HG02840 (cell line): ENCODE results near the gene LDHA.

Source experiments
- ATAC-seq: cut with Tn5 transposase; IDR thresholded peaks from one replicate; pipeline ENCODE4 v1.9.1; 2021; ENCODE audit warnings: mild to moderate bottlenecking, moderate library complexity, moderate number of reproducible peaks; ENCODE audit not compliant: unreplicated experiment, low FRiP score

LDHA gene

DNA sequence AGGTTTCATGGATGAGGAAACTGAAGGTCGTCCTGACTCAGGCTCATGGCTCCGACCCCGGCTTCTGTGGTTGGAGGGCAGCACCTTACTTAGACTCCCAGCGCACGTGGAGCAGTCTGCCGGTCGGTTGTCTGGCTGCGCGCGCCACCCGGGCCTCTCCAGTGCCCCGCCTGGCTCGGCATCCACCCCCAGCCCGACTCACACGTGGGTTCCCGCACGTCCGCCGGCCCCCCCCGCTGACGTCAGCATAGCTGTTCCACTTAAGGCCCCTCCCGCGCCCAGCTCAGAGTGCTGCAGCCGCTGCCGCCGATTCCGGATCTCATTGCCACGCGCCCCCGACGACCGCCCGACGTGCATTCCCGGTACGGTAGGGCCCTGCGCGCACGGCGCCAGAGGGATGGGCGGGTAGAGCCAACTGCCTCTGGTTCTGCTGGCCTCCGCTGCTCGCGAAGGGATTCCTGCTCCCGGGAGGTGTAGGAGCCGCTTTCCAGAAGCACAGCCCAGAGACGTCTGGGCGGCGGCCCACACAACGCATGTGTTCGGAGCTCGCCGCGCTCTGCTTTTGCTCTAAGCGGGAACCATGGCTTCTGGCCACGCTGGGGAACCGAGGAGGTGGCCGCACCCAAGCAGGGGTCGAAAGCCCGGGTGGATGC lies at the start of gene LDHA:
Gene LDHA, plus strand, starts transcription at position 289 of the 653 bp plus-strand sequence. CDS start 2,280 bp downstream, outside the sequence.
- peak; percentile 66 for ATAC-seq

DNA sequence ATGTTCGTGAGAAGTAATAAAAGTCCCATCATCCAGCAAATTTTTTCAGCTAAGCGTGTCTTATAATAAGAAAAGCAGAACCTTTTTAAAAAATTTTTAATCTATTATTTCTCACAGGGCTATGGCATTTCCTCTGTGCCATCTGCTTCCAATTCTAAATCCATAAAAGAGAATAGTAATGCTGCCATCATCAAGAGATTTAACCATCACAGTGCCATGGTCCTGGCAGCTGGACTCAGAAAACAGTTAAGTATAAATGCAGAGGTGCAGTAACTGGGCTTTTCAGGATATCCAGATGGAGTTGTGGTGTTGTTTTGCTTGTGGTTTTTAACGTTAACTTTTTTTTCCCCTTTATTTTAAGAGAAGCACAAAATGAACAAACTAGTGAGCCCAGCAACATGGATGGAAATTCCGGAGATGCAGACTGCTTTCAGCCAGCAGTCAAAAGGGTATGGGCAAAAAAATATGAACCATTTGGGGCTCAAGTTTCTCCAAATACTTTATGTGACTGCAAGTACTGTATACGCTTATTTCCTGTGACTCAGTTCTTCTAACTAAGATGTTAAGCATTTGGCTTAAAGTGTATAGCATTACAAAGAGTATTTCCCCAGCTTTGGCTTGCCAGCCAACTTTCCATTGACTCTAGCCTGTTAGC lies 46.8 kb upstream of the LDHA start:
- ATAC-seq: no peak

DNA sequence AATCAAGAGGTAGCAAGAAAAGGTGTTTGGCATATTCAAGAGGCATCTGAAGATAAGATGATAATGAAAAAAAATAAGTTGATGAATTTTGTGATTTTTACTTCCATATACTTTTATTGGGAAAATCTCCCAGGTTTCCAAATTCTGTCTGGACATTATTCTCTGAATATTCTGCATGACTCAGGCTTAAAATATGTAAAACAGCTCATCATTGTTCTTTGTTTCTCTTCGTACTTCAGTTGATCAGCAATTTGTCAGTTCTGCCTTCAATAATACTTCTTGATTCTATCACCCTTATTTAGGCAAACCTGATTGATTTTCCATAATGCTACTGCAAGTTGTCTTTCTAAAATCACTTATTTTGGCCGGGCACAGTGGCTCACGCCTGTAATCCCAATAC lies 41.8 kb upstream of the LDHA start:
- ATAC-seq: no peak

DNA sequence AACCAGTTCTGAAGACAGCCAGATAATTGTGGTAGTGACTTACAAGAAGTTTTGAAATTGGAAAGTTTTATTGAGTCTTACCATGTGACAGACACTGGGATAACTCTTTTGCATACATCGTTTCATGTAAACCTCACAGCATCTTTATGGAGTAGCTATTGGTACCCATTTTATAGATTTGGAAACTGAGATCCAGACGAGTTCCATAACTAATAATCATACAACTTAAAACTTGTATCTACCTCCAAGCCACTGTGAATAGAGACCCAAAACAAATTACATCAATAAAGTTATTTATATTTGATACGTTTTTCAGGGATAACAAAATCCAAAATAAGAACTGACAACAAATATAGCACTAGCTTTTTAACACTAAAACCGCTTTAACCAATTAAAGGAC lies 35.7 kb upstream of the LDHA start:
- no peak for ATAC-seq

DNA sequence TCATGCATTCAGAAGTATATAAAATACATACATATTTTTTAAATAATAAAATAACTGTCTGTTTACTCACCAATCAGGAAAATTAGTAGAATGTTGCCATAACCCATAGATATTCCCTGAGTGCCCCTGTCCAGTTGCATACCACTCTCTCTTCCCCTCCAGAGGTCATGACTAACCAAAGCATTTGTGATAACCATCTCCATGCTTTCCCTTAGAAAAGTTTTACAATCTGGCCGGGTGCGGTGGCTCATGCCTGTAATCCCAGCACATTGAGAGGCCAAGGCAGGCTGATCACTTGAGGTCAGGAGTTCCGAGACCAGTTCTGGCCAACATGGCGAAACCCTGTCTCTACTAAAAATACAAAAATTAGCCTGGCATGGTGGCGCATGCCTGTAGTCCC lies 33.2 kb upstream of the LDHA start:
- no peak for ATAC-seq

DNA sequence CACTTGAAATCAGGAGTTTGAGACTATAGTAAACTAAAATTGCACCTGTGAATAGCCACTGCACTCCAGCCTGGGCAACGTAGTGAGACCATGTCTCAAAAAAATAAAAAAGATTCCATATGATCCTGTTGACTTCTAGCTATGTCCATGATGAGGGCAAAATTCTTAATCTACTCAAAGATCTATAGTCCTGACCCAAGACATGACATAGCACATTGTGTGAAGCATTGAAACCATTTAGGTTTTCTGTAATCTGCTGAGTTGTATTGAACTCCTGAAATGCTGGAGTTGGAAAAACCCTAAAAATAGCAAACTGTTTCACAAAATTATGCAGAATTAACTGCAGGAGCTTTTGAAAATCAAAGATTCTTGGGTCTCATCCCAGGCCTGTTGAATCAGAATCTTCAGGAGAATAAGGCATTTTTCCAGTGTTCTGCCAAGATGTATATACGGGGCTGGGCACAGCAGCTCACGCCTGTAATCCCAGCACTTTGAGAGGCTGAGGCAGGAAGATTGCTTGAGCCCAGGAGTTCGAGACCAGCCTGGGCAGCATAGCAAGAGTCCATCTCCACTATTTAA lies 29.8 kb upstream of the LDHA start:
- no peak for ATAC-seq

DNA sequence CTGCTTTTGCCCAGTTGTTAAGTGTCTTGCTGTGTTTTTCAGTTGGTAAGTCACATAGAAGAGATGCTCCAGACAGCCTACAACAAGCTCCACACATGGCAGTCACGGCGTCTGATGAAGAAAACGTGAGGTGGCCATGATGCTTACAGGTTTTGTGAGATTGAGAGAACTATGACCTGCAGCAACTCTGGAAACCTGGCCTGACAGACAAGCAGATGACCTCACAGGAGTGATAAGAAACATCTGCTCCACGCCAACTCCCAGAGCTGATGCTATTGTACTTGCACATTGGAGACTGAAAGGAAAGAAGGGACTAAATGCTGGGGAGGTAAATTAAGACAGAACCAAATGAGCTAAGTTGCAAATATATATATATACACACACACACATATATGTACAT lies 28.6 kb upstream of the LDHA start:
- no peak for ATAC-seq

DNA sequence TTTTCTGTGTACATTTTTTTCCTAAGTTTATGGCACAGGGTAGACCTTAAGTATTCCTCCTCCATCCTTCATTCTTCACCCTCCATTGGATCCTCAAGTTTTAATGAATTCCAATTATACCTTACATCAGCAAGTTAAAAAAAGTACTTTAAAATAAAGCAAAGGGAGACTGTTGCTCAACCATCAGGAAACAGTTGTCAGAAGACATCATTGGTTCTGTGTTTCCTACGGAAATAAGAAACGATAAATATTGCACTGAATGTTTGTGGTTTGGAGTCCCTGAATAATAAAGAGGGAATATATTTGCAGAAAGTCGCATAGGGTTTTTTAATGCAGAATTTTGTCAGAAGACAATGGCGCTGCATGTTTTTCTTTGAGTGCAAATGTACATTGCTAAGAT lies 28.1 kb upstream of the LDHA start:
- no peak for ATAC-seq

DNA sequence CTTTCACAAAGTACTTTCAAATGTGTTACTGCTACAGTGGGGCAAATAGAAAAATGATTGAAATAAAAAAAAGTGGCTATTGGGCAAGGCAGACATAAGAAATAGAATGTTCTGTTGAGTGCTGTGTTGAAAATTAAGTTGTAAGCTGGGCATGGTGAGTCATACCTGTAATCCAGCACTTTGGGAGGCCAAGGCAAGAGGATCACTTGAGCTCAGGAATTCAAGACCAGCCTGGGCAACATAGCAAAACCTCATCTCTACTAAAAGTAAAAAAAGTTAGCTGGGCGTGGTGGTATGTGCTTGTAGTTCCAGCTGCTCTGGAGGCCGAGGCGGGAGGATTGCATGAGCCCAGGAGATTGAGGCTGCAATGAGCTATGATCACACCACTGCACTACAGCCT lies 26.9 kb upstream of the LDHA start:
- ATAC-seq: no peak

DNA sequence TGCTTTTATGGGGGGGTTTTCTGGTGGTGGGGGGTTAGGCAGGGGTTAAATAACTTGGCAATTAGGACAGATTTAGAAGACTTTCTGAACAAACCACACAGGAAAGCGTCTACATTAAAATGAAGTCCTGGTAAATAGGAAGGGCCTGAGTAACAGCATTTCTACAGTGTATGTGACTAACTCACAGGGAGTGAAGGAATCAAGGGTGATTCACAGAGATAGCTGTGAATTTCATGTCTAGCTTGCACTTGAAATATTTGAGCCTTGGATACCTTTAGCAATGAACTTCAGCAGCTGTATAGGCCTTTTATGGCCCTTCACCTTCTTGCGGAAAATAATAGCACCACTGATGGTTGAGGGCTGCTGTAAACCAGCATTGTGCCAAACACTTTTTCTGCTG lies 26.1 kb upstream of the LDHA start:
- no peak for ATAC-seq

DNA sequence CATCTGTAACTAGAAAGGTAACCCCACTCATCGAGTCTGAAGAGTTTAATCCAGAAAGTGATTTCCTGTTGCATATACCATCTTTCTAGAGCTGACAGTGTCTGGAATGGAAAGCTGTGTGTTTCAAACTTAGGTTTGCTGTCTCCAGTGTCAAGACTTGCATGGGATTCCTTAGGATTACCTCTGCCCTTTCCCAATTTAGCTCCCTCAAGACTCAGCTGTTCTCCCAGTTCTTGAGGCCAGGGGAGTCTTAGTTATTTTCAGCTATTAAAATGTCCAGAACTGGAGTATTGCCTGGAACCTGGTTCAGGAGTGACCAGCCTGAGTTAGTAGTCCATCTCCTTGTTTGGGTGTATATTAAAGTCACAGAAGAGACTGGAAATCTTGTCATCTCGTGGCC lies 25.0 kb upstream of the LDHA start:
- ATAC-seq: no peak

DNA sequence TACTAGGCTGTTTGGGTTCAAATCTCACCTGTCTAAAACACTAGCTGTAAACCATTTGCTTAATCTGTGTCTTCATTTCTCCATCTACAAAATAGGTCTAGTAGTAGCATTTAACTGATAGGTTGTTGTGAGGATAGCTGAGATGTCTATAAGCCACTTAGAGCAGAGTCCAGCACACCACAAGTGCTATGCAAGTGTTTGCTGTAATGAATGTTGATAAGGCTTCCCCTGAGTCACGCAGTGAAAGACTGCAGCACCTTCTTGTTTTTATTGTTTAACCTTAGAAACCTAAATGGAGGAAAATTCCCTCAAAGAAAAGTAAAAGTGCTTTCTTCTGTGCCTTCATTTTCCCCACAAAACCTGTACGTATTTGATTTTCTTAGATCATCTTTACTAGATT lies 23.1 kb upstream of the LDHA start:
- ATAC-seq: no peak

DNA sequence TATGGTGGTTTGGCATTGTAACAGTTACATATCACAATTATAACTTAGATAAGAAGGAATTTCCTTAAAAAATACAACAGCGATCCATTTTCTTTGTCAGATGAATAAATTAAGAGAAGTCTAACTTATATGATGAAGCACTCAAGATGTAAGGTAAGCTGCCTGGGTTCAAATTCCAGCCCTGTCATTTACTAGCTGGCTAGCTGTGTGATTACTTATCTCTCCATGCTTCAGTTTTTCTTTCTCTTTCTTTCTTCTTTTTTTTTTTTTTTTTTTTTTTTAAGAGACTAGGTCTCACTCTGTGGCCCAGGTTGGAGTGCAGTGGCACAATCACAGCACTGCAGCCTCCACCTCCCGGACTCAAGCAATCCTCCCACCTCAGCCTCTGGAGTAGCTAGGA lies 22.2 kb upstream of the LDHA start:
- ATAC-seq: no peak

DNA sequence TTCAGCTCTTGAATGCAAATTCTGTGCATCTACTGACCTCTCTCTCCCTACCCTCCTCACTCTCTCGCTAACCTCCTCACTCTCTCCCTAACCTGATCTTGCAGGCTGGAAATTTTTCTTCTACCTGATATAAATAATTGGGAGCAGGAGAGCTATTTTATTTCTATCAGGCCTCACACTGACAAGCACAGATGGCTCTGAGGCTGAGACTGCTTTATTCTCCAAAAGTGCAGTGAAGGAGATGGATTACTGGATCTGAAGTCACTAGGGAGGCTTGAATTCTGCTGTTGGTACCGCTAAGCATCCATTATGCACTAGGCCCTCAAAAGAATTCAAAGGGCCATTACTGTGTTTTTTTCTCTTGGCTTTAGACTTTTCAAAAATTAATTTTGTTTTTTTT lies 19.4 kb upstream of the LDHA start:
- no peak for ATAC-seq

DNA sequence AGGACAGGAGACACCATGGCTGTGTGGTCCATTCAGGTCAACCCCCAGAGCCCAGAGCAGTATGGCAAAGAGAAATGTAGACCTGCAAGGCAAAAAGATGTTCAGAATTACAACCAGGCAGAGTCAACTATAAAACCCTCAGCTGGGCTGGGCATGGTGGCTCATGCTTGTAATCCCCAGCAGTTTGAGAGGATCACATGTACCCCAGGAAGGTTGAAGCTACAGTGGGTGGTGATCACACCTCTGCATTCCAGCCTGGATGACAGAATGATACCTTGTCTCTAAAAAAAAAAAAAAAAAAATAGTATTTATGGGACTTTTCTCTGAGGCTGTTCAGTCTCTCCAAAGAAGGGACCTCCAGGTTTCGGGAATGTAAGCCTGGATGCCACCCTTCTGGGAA lies 18.4 kb upstream of the LDHA start:
- no peak for ATAC-seq

DNA sequence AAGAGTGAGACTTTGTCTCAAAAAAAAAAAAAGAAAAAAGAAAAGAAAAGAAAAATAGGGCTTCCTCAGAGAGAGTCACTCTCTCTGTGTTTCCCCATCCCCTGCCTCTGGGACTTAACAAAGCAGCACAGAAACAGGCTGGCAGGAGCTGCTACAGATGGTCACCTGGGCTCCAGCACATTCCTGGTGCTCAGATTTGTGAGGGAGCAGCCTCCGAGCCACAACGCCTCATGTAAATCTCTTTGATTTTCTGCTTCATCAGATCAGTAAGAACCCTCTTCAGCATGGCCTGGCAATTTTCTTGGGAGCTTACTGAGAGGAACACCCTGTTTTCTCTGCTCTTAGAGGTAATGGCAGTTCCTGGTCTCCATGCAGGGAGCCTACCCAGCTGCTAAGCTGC lies 15.2 kb upstream of the LDHA start:
- ATAC-seq: no peak

DNA sequence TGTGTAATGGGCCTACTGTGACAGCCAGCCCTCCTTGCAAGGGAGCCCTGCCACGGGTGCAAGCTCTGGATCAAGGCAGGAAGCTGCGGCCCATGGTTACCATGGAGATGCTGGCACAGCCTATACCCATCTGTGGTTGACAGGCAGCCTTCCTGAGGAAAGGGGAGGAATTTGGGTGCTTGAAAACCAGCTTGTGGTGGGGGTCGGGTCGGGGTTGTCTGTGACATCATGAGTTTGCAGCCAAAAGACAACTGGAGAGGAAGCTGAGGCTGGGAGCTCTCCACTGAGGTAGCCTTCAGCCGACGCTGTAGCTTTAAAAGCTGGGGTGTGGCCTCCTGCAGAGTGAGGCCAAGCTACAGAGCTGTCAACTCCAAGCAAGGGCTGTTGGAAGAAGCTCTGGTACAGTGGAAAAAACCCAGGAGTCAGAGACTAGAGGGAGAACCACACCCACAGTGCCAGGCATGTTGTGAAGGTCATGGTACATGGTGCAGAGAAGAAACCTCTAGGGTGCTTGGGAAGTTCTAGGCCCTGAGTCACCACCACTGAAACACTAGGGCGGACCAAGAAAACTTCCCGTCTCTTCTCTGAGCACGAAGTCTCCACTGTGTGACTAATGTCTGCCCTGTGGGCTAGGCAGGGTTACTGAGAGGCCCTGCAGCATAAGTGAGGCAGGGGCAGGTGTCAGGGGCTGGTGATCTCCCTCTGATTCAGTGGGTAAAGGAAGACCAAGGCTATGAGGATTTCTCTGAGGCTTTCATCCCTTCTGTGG lies 10.8 kb upstream of the LDHA start:
- peak; percentile 86 for ATAC-seq

DNA sequence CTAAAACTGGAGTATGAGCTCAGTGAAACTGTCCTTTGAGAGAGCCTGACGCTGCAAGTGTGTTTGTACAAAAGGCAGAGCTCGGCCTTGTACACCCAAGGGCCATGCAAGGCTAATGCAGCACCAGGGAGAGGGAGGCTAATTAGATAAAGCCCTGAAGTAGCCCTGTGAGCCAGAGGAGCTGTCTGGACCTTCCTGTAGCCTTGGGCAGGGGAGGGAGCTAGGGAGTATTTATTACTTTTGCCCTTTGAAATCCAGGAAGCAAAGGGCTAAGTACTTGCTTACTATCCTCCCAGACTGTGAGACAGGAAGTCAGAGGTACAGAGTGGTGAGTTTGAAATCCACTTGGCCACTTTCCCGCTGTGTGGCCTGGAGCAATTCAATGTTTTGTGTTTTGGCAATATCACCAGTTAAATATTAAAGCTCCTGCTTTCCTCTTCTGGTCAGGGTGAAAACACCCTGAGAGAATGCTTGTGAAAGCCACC lies 10.2 kb upstream of the LDHA start:
- peak; percentile 38 for ATAC-seq

DNA sequence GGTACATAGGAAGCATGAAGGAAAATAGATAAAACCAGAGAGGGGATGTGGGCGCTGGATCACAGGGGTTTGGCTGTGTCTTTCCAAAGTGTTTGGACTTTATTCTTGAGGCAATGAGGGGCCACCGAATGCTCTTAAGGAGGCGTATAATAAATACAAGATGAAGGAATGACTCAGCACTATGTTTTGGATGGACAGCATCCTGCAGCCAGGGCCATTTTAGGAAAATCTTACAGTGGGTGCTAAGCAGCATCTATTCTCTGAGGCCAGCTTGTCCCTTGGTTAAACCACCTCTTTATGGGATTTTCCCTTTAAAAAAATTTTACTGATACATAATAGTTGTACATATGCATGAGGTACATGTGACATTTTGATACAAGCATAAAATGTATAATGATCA lies 4.3 kb upstream of the LDHA start:
- ATAC-seq: no peak

DNA sequence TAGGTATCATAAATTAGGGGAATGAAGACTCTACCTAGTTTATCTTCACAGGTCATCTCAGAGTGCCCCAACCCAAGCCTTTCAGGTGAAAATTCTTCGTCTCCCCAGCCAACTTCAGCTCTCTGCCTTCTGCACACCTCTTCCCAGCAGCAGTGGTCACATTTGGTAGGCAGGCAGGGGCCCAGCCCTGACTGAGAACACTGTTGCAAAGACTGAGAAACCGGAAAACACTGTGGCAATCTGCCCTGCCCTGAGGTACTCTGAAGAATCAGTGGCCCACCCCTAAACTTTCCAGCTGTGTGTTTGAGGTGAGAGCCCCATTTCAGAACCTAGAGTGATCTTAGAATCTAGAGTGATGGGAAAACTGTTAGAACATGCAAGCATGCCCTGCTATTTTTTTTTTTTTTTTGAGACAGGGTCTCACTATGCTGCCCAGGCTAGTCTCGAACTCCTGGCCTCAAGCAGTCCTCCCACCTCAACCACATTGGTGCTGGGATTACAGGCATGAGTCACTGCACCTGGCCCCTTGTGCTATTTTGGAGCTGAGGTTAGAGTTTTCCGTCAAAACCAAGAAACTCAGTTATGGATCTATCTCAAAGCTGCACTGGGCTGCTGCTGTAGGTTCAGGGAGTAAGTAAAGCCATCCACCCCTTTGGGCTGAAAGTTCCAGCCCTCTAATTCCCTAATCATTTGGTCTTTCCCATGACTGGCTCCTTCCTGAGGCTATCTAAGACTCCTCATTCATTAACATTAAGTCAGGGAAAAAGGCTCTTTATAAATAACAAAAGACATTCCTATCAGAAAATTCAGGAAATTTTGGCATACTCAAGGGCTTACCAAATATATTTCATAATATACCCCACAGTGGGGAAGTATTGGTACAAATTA lies 1.7 kb upstream of the LDHA start:
- no peak for ATAC-seq
